GM18508 (cell line): ENCODE results near the gene INO80E.

Experiments used
- ATAC-seq: cut with Tn5 transposase; IDR thresholded peaks from one replicate; pipeline ENCODE4 v1.9.1; 2021; ENCODE audit warnings: moderate number of reproducible peaks; ENCODE audit not compliant: insufficient read depth, unreplicated experiment

INO80E gene

GRCh38 chr16:29991571-29991904 lies 4.5 kb upstream of the INO80E start:
- no peak for ATAC-seq

GRCh38 chr16:29992344-29992967 lies 3.6 kb upstream of the INO80E start:
- no peak for ATAC-seq

GRCh38 chr16:29993191-29993902 lies 2.7 kb upstream of the INO80E start:
- no peak for ATAC-seq

- no peak for ATAC-seq
These were observed 2.0 kb upstream of the INO80E start for GRCh38 chr16:29993903-29994599.

DNA sequence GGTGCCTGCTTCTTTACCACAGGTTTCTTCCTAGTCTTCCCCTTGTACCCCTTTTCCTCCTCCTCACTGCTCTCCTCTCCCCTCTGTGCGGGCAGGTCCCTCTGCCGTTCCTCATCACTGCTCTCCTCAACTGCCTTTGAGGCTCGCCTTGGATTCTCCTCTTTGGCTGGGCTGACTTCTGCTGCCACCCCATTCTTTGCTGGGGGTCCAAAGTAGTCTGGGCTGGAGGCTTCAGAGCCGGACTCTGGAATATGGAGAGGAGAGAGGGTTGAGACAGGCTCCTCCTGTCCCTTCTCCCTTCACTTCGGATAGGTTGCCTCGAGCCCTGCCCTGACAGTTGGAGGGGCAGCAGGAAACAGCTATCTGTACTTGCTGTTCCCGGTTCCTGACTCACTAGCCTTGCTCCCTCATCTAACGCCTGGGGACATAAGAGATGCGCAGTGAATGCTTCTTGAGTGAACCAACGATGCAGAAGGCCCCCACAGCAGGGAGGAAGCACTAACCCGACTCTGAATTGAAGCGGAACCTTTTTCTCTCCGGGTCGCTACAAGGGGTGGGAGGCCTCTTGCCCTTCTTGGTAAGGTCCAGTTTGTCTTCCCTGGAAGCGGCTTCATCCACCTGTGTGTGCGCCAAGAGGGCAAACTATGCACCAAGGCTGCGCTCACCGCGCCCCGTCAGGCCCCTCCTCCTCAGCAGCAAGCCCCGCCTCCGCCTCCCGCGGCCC lies 1.3 kb upstream of the INO80E start:
- ATAC-seq: no peak

DNA sequence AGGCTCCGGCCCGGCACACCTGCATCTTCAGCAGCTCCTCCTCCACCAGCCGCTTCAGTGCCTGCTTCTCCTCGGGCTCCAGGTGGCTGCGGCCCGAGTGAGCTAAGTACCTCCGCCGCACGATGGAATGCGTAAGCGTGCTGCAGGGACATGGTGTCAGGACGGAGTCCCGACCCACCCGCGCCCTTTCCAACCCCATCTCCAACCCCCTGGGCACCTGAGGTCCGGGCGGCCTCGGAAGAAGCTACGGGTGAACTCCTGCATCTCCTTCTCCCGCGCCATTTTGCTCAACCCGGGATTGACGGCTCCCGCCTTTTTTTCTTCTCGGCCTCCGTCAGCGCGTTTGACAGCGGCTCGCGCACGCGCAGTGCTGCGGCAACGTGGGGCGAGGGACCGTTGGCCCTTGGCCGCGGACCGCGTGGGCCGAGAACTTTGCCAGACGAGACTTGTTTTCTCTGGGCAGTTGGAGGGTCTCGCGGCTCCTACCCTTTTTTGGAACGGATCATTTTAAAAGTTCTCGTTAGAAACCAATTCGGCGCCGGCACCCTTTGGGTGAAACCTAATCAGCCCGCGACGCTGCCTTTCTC lies 624 bp upstream of the INO80E start, which contains the start of gene HIRIP3:
HIRIP3 (minus strand) TSS at position 294 of the 587 bp plus-strand sequence; CDS start at position 282, 12 bp downstream.
- ATAC-seq: peak; percentile 20

DNA sequence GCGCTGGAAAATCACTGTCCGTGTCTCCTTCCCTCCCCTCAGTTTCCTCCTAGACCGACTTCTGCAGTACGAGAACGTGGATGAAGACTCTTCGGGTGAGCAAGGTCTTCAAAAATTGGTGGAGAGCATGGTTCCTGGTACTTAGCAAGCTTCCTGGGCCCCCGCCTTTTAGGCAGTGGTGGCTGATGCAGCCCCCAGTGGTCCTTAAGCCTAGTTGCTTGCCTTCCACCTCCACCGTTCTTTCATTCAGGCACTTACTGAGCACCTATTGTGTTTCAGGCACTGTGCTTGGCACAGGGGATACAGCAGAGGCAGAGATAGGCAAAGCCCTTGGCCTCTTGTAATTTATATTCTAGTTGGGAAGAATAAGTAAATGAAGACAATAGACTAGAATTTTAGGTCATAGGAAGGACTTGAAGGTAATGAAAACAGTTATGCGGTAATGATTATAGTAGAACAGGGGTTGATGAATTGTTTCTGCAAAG lies 767 bp downstream of the INO80E start:
- ATAC-seq: no peak

GRCh38 chr16:29999605-30000004 lies 3.6 kb downstream of the INO80E start:
- no peak for ATAC-seq

- ATAC-seq: no peak
These were observed 4.9 kb downstream of the INO80E start for GRCh38 chr16:30000735-30001631.

GRCh38 chr16:30002614-30003346 lies 6.7 kb downstream of the INO80E start:
- ATAC-seq: no peak

DNA sequence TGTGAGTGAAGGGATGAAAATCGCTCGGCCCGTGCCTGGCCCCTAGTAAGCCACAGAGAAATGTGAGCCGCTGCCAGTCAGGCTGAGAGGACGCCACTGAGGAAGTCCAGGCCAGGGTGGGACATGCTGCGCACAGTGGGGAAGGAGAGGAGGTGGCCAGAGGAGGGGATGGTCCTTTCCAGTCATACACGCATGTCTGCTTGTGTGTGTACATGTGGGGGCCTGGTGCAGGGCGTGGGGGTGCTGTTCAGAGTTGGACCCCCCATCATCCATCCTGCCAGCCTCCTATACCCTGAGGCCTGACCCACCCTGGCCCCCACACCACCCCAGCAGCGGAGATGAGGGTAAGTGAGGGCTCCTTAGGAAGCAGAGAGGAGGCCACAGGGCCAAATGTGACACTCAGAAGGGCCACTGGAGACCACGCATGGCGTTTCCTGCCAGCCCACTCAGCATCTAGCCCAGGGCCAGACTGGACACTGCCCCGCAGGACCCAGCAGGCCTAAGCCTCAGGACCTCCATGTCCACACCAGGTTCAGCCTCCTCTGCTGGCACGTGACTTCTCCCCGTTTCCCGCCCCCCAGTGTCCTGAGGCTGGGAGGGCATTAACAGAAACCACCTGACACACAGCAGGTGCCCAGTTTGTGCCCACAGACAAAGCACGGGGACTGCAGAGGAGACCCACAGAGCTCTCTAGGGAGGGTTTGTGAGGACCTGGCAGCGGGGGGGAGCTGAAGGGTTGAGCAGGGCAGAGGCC lies 7.8 kb downstream of the INO80E start:
- no peak for ATAC-seq

GRCh38 chr16:30004424-30004776 lies 8.4 kb downstream of the INO80E start:
- ATAC-seq: no peak

GRCh38 chr16:30004811-30005242 lies 8.8 kb downstream of the INO80E start:
- no peak for ATAC-seq

DNA sequence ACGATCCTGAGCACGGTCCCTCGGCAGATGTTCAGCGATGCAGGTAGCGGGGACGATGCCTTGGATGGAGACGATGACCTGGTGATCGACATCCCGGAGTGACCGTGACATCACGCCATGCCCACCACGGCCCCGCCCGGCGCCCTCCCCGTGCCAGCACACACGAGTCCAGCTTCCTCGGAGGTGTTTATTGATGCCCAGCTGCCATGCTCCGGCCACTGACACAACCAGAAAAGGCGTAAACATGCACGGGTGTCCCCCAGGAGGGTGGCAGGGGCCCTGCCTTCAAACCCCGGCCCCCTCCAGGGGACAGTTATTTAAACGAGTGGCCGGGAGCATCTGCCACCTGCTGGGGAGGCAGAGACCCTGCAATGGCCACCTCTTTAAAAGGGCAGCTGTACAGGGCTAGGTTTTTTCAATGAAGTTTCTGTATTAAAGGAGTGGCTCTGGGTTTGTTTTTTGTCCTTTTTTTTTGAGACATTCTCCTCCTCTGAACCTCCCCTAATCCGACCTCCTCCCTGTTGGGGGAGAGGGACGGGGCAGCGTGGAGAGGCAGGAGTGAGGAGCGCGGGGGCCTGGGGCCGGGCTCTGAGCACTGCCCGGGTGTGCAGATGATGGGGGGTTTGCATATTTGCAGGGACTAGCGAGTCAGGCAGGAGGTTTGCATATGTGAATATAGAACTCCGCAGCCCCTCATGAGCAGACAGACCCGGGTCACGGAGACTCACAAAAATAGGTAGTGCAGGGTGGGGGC lies 9.5 kb downstream of the INO80E start:
- ATAC-seq: no peak

- ATAC-seq: no peak
These were observed 10.0 kb downstream of the INO80E start for GRCh38 chr16:30006095-30006473.

DNA sequence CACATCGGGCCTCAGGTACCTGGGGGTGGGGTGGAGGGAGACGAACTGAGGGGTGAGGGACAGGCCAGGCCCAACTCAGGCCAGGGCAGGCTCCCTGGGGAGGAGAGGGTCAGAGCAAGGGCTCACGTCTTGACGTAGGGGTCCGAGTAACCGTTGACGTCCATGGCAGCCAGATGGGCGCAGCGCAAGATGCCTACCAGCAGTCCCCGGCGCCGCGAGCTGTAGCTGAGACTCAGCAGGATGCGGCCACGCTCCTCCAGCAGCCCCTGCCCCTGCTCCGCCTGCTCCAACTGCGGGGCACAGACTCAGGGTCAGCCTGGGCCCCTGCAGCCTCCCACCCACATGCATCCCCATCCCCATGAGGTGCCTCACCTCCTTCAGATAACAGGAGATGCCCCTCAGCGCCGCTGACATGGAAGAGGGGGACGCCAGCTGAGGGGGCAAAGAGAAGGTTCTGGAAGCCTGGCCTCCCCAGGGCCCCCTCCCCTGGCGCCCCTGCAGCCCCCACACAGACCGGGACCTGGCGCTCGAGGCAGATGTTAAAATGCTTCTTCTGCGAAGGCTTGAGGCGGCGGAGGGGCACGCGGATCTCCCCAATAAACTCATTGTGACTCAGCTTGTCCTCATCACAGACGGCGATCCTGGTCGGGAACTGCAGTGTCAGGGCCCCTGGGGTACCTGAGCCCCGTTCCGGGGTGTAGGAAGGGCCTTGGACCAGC lies 10.8 kb downstream of the INO80E start:
- ATAC-seq: no peak
